Nephron (organoid): ENCODE measurements around the gene EEF1AKMT3.

ENCODE experiments used
- H3K27ac Mint-ChIP-seq, 3 experiments: 2 replicates each; pipeline ENCODE4 v1.8.0; 2020; ENCODE audit warnings: mixed read lengths in 3 of 3, mild to moderate bottlenecking in 2 of 3, moderate library complexity in 1 of 3
- H3K27me3 Mint-ChIP-seq: 2 replicates; pipeline ENCODE4 v1.8.0; 2021; ENCODE audit warnings: low read depth, mild to moderate bottlenecking, moderate library complexity, mixed read lengths
- H3K36me3 Mint-ChIP-seq: 2 replicates; pipeline ENCODE4 v1.8.0; 2020; ENCODE audit warnings: low read depth, mixed read lengths
- H3K4me1 Mint-ChIP-seq: 2 replicates; pipeline ENCODE4 v1.8.0; 2020; ENCODE audit warnings: mixed read lengths
- H3K4me3 Mint-ChIP-seq, 3 experiments: 2 replicates each; pipeline ENCODE4 v1.8.0; 2020; ENCODE audit warnings: mild to moderate bottlenecking in 3 of 3, mixed read lengths in 3 of 3, moderate library complexity in 2 of 3
- H3K9me3 Mint-ChIP-seq: 2 replicates; pipeline ENCODE4 v1.8.0; 2020; ENCODE audit warnings: mixed read lengths
- TF ChIP-seq, protein P1 (sequence below), 3 experiments: fragments of 200-600 bp; sonication (generic); IDR thresholded peaks; one replicate each; pipeline ENCODE4 v1.5.0; 2021; ENCODE audit warnings: antibody characterized with exemption in 3 of 3; ENCODE audit not compliant: unreplicated experiment in 3 of 3

The EEF1AKMT3 gene

DNA sequence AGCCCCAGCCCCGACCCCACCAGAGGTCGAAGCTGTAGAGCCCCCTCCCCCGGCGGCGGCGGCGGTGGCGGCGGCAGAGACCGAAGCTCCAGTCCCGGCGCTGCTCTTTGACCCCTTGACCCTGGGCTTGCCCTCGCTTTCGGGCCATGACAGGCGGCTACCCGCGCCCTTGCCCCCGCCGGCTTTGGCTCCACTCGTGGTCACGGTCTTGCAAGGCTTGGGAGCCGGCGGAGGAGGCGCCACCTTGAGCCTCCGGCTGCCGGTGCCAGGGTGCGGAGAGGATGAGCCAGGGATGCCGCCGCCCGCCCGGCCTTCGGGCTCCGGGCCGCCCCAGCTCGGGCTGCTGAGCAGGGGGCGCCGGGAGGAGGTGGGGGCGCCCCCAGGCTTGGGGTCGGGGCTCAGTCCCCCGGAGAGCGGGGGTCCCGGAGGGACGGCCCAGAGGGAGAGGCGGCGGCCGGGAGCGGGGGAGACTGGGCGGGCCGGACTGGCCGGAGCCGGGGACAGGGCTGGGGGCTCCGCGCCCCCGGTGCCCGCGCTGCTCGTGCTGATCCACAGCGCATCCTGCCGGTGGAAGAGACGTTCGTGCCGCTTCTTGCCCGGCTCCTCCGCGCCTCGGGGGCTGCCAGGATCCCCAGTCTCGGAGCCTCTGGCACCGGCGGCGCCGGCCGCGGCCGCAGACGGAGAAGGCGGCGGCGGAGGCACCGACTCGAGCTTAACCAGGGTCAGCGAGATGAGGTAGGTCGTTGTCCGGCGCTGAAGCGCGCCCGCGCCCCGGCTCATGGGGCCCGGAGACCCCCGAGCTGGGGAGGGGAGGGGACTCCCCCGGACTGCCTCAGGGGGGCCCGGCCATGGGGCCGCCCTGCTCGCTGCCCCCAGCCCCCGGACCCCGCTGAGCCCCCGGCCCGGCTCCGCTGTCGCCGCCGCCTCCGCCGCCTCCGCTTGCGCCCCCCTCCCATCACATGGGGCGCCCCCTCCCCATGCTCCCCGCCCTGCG is 34.6 kb upstream of the EEF1AKMT3 start:
- peaks cover 34% of the 10 kb centered on the region for H3K4me1 Mint-ChIP-seq
- TF ChIP-seq, protein P1, sequence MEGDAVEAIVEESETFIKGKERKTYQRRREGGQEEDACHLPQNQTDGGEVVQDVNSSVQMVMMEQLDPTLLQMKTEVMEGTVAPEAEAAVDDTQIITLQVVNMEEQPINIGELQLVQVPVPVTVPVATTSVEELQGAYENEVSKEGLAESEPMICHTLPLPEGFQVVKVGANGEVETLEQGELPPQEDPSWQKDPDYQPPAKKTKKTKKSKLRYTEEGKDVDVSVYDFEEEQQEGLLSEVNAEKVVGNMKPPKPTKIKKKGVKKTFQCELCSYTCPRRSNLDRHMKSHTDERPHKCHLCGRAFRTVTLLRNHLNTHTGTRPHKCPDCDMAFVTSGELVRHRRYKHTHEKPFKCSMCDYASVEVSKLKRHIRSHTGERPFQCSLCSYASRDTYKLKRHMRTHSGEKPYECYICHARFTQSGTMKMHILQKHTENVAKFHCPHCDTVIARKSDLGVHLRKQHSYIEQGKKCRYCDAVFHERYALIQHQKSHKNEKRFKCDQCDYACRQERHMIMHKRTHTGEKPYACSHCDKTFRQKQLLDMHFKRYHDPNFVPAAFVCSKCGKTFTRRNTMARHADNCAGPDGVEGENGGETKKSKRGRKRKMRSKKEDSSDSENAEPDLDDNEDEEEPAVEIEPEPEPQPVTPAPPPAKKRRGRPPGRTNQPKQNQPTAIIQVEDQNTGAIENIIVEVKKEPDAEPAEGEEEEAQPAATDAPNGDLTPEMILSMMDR (IDR thresholded peaks at IDR 0.05; ENCODE audit: unreplicated experiment in 3 of 3): peak; percentile 34 to 43 (median 36)
- H3K36me3 Mint-ChIP-seq: no peaks in the 10 kb centered on the region
- H3K27ac Mint-ChIP-seq: no peak overlapping the region
- no peaks in the 10 kb centered on the region for H3K9me3 Mint-ChIP-seq
- peaks cover 89% of the 10 kb centered on the region for H3K27me3 Mint-ChIP-seq
- H3K4me3 Mint-ChIP-seq: peak overlapping the region in 1 of 3 experiments; percentile 29

DNA sequence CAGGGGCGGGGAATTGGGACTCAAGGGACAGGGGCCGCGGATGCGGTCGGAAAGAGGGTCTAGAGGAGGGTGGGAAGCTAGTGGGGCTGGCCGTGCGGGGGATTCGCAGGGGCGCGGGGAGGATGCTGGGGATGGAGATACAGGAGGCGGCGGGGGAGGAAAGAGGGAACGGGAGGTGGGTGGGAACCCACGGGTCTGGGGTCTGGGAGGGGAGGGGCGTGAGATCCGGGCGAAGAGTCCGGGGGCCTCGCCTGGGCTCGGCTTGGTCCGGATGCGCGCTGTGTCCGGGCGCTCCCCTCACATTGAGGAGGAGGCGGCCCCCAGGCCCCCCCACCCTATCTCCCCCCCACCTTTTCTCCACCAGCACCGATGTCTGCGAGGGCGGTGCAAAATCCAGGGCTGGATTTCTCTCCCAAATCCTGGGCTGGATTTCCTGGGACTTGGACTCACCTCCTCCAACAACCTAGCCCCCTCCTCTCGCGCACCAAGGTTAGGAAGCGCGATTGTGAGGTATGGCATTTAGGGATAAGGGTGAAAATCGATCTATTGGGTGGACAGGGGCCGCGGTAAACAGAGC is 33.7 kb upstream of the EEF1AKMT3 start, which contains the start of gene AGAP2:
TSS of gene AGAP2 (minus strand) at position 82 of the 577 bp plus-strand sequence. CDS start 496 bp downstream, outside the sequence.
- peak within 1 kb of the TSS; percentile 80 to 87 (median 83) for H3K4me3 Mint-ChIP-seq
- H3K9me3 Mint-ChIP-seq: no peaks in the 10 kb centered on the region
- peak within 1 kb of the TSS in 1 of 3 experiments; percentile 35 for H3K27ac Mint-ChIP-seq
- TF ChIP-seq, protein P1 (IDR thresholded peaks at IDR 0.05; ENCODE audit: unreplicated experiment in 3 of 3): no peak
- H3K27me3 Mint-ChIP-seq: peaks cover 80% of the 10 kb centered on the region
- peaks cover 34% of the 10 kb centered on the region for H3K4me1 Mint-ChIP-seq
- H3K36me3 Mint-ChIP-seq: no peaks in the 10 kb centered on the region

DNA sequence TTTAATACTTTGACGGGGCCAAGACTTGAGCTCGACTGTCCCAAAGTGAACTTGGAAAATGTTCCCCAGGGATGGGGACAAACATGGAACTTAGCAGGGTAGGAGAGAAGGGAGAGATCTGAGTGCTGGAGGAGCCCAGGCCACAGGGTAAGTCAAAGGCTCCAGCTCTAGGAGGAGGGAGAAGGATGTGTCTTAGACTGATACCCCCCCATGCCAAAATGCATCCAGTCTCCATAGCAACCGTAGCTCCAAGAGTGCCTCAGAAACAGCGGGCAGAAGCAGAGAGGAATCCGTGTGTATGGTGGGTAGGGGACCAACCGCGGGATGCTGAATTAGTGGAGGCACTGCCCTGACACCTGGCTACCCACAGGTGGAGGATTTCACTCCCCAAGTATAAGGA is 33.0 kb upstream of the EEF1AKMT3 start:
- TF ChIP-seq, protein P1 (IDR thresholded peaks at IDR 0.05; ENCODE audit: unreplicated experiment in 3 of 3): no peak
- peaks cover 36% of the 10 kb centered on the region for H3K4me1 Mint-ChIP-seq
- no peaks in the 10 kb centered on the region for H3K36me3 Mint-ChIP-seq
- H3K27me3 Mint-ChIP-seq: peaks cover 73% of the 10 kb centered on the region
- peak overlapping the region in 1 of 3 experiments; percentile 35 for H3K27ac Mint-ChIP-seq
- H3K4me3 Mint-ChIP-seq: peak overlapping the region; percentile 80 to 87 (median 83)
- no peaks in the 10 kb centered on the region for H3K9me3 Mint-ChIP-seq

DNA sequence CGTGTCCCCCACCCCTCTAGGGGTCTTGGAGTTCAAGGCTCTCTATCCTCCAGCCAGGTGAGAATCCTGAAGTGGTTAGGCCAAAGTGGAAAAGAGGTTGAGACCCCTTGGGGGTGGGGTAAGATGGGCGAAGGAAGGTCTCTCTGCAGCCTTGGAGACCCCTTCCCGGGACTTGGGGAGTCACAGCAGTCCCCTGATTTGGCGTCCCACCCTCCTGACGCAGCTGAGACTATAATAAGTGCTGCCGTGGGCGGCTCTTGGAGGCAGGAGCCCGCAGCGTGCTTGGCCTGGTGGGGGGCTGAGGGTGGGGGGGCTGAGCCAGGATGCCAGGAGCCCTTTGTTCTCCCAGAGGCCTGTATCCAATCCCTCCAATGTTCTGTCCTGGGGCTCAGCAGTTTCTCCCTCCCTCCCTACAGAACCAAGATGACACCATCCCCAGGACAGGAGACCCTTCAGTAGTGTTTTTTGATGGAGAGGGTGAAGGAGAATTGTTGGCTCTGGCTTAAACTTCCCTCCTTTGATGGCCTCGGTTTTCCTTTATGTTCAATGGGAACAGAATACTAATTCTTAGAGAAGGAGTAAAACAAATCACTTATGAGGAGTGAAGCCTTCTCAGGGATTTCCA is 32.4 kb upstream of the EEF1AKMT3 start:
- H3K27ac Mint-ChIP-seq: no peak overlapping the region
- peaks cover 30% of the 10 kb centered on the region for H3K4me1 Mint-ChIP-seq
- peak overlapping the region in 2 of 3 experiments; percentile 8 to 80 for H3K4me3 Mint-ChIP-seq
- peaks cover 67% of the 10 kb centered on the region for H3K27me3 Mint-ChIP-seq
- no peaks in the 10 kb centered on the region for H3K9me3 Mint-ChIP-seq
- no peaks in the 10 kb centered on the region for H3K36me3 Mint-ChIP-seq
- TF ChIP-seq, protein P1 (IDR thresholded peaks at IDR 0.05; ENCODE audit: unreplicated experiment in 3 of 3): no peak

DNA sequence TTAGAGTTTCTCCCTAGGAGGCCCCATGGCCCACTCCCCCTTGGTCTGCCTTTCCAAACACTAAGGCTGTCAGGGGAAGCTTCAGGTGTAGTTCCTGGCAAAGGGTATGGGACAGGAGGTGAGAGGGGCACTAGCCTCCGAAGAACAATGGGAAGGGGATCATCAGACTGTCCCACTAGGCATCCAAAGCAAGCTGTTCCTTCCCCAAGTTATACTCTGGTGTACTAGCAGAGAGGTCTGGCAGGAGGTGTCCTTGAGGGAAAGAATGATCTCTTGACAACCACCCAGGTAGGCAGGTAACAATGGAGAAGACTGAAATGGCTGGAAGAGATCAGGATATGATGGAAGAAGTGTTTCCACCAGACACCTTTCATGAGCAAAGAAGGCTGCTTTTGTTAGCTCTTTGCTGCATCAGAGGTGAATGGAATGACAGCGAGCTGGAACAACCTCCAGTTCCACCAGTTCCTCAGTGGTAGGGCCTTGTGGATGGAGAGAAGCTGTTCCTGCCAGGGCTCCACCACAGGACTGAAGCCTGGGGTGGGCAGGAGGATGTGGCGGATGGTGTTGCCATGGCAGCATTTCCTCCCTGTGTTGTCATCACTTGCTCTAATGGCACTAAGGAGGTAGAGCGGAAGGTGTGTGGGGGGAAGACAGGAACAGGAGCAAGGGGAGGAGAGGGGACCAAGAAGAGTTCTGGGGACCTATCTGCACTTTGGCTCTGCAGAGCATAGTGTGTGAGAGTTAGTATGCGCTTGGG is 31.6 kb upstream of the EEF1AKMT3 start:
- TF ChIP-seq, protein P1 (IDR thresholded peaks at IDR 0.05; ENCODE audit: unreplicated experiment in 3 of 3): no peak
- H3K4me1 Mint-ChIP-seq: peaks cover 26% of the 10 kb centered on the region
- no peaks in the 10 kb centered on the region for H3K9me3 Mint-ChIP-seq
- peak overlapping the region in 2 of 3 experiments; percentile 31 to 58 for H3K4me3 Mint-ChIP-seq
- H3K36me3 Mint-ChIP-seq: peaks cover 3% of the 10 kb centered on the region
- no peak overlapping the region for H3K27ac Mint-ChIP-seq
- peaks cover 59% of the 10 kb centered on the region for H3K27me3 Mint-ChIP-seq
